ENCODE data around the gene SMG7.

SMG7 gene

DNA sequence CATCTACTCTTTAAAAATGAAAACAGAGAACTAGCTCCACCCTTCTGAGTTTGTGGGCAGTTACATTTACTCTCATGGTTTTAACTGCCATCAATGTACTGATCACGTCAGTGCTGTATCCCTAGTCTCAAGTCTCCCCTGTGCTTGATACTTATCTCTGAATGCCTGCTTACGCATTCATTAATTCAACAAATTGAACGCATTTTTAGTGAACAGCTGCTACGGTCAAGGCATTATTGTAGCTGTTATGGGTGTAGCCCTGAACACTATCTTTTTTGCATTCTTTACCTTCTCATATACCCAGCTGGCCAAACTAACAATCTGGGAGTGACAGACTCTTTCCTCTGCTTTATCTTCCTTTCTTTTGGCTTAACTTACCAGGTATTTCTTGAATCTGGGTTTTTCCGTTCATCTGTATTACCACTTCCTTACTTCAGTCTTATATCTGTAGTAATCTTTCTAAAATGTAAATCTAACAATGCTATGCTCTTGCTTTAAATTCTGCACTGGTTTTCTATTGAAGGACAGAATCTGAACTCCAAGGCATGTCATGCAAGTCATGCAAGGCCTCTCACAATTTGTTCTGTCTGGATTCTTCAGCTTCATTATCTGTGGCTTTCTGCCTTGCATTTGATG lies 33.3 kb downstream of the SMG7 start:
- TF ChIP-seq, protein P1, sequence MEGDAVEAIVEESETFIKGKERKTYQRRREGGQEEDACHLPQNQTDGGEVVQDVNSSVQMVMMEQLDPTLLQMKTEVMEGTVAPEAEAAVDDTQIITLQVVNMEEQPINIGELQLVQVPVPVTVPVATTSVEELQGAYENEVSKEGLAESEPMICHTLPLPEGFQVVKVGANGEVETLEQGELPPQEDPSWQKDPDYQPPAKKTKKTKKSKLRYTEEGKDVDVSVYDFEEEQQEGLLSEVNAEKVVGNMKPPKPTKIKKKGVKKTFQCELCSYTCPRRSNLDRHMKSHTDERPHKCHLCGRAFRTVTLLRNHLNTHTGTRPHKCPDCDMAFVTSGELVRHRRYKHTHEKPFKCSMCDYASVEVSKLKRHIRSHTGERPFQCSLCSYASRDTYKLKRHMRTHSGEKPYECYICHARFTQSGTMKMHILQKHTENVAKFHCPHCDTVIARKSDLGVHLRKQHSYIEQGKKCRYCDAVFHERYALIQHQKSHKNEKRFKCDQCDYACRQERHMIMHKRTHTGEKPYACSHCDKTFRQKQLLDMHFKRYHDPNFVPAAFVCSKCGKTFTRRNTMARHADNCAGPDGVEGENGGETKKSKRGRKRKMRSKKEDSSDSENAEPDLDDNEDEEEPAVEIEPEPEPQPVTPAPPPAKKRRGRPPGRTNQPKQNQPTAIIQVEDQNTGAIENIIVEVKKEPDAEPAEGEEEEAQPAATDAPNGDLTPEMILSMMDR (conservative IDR thresholded peaks at IDR 0.05; ENCODE audit: low read depth, low read length), result no peak
- no peak overlapping the region for H3K4me3 ChIP-seq (ENCODE audit: low read depth, low read length)
- no peak for DNase-seq (ENCODE audit: low read depth)

DNA sequence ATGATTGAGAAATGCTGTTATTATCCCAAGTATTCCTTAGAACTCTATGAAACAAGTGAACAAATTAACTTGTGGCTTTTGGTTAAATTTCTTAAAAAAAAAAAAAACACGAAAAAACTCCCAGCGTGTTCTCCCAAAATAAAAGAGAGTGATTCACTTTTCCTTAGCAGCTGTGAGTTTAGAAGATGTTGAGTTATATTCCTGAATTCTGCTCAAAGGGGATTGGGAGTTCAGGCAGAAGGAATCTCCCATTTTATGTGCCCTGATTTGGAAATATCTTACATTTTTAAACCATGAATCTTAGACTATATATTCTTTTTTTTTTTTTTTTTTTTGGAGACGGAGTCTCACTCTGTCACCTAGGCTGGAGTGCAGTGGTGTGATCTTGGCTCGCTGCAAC lies 34.3 kb downstream of the SMG7 start:
- TF ChIP-seq, protein P1 (conservative IDR thresholded peaks at IDR 0.05; ENCODE audit: low read depth, low read length), result no peak
- no peak for DNase-seq (ENCODE audit: low read depth)
- H3K4me3 ChIP-seq (ENCODE audit: low read depth, low read length), result no peak overlapping the region

DNA sequence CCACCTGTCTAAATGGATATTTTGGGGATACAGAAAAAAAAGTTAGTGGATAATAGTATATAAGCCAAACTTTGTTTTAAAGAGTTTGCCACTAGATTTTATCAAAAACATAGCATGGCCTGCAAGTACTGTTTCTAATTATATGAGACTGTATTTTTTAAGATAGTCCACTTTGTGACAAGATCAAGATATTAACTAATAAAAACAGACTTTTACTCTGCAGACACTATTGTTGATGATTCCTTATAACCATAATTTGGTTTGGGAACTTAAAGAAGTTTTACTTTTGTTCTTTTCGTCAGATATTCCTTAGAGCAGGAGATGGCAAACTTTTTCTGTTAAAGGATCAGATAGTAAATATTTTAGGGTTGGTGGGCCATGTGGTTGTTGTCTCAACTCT lies 36.4 kb downstream of the SMG7 start:
- H3K4me3 ChIP-seq (ENCODE audit: low read depth, low read length), result no peak overlapping the region
- TF ChIP-seq, protein P1 (conservative IDR thresholded peaks at IDR 0.05; ENCODE audit: low read depth, low read length), result no peak

DNA sequence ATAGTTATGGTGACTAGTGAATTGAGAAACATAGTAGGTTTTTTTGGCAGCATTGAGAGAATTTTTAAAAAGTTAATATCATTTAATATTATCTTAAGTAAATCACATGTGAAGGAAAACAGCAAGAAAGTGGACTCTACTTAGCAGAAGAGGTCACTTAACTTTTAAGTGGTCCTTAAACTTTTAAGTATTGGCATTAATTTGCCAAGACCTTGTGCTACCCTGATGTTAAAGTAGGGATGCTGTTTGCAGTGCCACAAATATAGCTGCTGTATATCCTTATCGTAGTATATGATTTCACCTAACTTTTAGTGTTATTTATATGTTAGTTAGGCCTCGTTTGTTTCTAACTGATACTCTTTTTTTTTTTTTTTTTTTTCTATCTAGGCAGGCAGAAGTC lies 40.2 kb downstream of the SMG7 start:
- no peak for DNase-seq (ENCODE audit: low read depth)

More for the DNA sequence above, 36.4 kb downstream of the SMG7 start:
- no peak for DNase-seq (ENCODE audit: low read depth)

DNA sequence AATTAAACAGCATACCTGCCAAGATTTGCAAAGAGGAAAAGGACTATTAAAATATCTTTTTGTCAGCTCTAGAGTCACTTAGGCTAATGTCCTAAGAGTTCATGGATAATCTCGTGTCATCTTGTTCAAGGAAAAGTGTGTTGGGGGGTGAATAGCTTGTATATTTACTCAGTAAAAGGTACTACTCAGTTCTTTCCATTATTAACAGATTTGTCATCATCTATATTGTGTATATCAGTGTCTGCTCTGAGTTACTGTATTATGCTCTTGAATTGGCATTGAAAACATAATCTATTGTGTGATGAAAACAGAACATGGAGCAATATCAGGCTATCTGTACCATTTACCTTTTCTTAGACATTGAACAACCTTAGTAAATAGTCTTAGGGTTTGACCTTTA lies 41.9 kb downstream of the SMG7 start:
- no peak for DNase-seq (ENCODE audit: low read depth)
- no peak overlapping the region for H3K4me3 ChIP-seq (ENCODE audit: low read depth, low read length)
- TF ChIP-seq, protein P1 (conservative IDR thresholded peaks at IDR 0.05; ENCODE audit: low read depth, low read length), result no peak

More for the DNA sequence above, 40.2 kb downstream of the SMG7 start:
- no peak overlapping the region for H3K4me3 ChIP-seq (ENCODE audit: low read depth, low read length)
- TF ChIP-seq, protein P1 (conservative IDR thresholded peaks at IDR 0.05; ENCODE audit: low read depth, low read length), result no peak

DNA sequence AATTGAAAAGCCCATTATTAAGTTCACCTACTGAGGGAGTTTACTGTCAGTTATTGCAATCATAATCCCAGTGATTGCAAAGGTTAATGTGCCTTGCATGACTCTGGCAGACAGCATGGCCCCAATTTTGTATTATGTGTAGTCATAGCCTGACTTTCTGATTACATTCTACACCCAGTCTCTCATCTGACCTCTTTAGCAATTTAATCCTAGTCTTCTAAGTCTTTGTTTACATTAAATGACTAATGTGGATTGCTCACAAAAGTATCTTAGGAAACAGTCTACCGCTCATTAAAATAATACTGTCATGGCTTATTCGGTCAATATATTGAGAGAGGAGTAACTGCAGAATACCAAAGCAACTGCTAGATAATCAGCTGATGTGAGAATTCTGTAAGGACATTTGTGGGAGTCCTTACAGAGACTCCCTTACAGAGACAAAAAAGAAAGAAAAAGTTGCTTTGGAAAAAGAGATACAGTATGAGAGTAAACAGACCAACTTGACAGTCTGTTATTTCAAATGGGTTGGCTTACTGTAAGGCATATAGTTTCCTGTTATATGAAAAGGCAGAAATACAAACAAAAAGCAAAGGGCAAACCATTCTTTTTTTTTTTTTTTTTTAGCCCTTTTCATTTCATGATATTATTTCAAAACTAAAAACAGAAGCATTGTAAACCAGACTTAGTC lies 42.8 kb downstream of the SMG7 start:
- TF ChIP-seq, protein P1 (conservative IDR thresholded peaks at IDR 0.05; ENCODE audit: low read depth, low read length), result no peak
- no peak overlapping the region for H3K4me3 ChIP-seq (ENCODE audit: low read depth, low read length)
- peak; percentile 80 for DNase-seq (ENCODE audit: low read depth)

DNA sequence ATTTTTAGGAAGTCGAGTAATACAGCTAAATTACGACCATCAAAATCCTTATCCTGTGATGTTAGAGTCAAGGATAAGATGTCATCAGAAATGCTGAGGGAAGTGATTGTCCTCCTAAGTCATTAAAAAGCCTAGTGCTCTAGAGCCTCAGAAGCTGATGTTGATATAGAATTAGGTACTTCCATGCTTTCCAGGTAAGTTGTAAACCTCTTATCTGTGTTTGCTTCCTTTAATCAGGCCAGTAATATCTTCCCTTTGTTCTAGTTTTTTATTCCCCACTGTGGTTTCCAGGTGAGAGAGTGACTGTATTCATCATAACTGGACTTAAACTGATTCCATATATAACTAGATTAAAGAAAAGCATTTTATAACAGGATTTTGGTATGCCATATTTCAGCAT lies 44.4 kb downstream of the SMG7 start:
- no peak overlapping the region for H3K4me3 ChIP-seq (ENCODE audit: low read depth, low read length)
- no peak for DNase-seq (ENCODE audit: low read depth)
- TF ChIP-seq, protein P1 (conservative IDR thresholded peaks at IDR 0.05; ENCODE audit: low read depth, low read length), result no peak

All from choroid plexus epithelial cell (primary cell).